ENCODE measurements around the gene TAS2R3. TPM values are rescaled to one million over a fixed set of nuclear protein-coding genes. Genes with fewer than 3 reads are reported as not detected.

The TAS2R3 gene
- total and polyA plus RNA-seq, 2 of the 13 experiments (the other 11 are each of a cell fraction or from before 2014, with no cell fraction given): 0.74 to 1.1 TPM

DNA sequence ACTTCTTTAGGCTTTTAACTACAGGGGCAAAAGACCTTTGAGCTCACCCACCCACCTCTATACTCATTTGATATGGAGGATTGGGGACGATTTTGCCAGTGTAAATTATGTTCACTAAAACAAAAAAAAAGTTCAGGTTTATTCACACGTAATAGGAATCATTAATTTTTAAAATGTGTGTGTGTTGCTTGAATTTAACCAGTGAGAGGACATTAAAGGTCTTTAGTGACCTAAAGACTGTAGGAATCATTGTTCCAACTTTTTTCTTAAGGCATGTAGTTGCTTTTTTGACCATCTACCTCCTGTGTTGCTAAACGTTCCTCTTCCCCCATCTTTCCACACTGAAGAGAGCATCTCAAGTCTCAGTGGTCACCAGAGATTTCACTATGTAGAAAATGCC lies 24.6 kb upstream of the TAS2R3 start:
- peak overlapping the region; percentile 81 for H3K27ac ChIP-seq (ENCODE audit: extremely low read length, insufficient read depth, low read length)
- POLR2A ChIA-PET: interaction anchor here (1.4 kb wide), 1 partner anchor 188 kb away, joined by 6 read pairs; the partner anchor contains the start of gene AGK

DNA sequence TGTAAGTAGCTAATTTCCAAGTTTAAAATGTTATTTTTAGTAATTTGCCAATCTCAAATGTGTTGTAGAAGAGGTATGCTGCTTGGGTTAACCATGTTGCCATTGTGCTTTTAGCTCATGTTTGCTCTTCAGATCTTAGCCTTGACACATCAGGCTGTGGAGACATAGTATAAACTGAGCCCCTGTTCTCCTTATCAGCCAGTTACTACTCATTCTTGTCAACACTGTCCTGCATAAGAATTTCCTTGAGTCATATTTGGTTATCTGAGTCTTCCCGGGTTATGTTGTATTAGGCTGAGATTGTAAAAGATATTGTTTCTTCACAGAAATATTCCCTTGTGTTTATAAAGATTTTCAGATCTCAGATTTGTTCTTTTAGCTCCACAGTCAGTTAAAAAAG lies 21.7 kb upstream of the TAS2R3 start:
- Histone ChIP-seq H4K20me1 (ENCODE audit: insufficient read depth, low read length) (no peaks in the 10 kb centered on the region), H3K9ac (ENCODE audit: insufficient read depth, low read depth, low read length) (no peak overlapping the region), H3K79me2 (ENCODE audit: insufficient read depth, low read length) (peaks cover 32% of the 10 kb centered on the region), H3K36me3 (replicated peaks in 1 of 2; ENCODE audit: control insufficient read depth in 1 of 2, insufficient read depth in 2 of 2, low read length in 2 of 2) (peaks cover 20 to 61% of the 10 kb centered on the region in 2 experiments), H3K4me2 (ENCODE audit: low read depth, low read length) (no peak overlapping the region), H3K9me3 (ENCODE audit: low read length) (no peaks in the 10 kb centered on the region), H3K27ac (ENCODE audit: extremely low read length, insufficient read depth, low read length) (no peak overlapping the region), H3K4me3 (replicated peaks in 1 of 3; ENCODE audit: insufficient read depth in 1 of 3, low read depth in 2 of 3, low read length in 3 of 3) (no peak overlapping the region), H3K4me1 (ENCODE audit: insufficient read depth, low read length) (peaks cover 23% of the 10 kb centered on the region), H3K27me3 (ENCODE audit: control insufficient read depth in 1 of 2, insufficient read depth in 2 of 2, low read length in 2 of 2) (no peaks in the 10 kb centered on the region; a peak in 1 of 5 replicates), H2AFZ (ENCODE audit: low read length) (no peak overlapping the region)
- no peak for ATAC-seq
- intact Hi-C loops (cut with micrococcal nuclease; ENCODE audit: unreplicated experiment) (no loop called here), in situ Hi-C loops (cut with HindIII; ENCODE audit: extremely low pct_ligation_motif_present, low pct_unique_long_range_greater_than_20kb) (no loop called here)
- whole genome bisulfite sequencing (ENCODE audit: low lambda C conversion rate): 75% methylated on average over 1 of the region's 1 CpG
- POLR2A ChIA-PET: no interaction called here
- DNase-seq (ENCODE audit: low spot score): no peak
- FAIRE-seq: no peak
- TF ChIP-seq, protein P1, sequence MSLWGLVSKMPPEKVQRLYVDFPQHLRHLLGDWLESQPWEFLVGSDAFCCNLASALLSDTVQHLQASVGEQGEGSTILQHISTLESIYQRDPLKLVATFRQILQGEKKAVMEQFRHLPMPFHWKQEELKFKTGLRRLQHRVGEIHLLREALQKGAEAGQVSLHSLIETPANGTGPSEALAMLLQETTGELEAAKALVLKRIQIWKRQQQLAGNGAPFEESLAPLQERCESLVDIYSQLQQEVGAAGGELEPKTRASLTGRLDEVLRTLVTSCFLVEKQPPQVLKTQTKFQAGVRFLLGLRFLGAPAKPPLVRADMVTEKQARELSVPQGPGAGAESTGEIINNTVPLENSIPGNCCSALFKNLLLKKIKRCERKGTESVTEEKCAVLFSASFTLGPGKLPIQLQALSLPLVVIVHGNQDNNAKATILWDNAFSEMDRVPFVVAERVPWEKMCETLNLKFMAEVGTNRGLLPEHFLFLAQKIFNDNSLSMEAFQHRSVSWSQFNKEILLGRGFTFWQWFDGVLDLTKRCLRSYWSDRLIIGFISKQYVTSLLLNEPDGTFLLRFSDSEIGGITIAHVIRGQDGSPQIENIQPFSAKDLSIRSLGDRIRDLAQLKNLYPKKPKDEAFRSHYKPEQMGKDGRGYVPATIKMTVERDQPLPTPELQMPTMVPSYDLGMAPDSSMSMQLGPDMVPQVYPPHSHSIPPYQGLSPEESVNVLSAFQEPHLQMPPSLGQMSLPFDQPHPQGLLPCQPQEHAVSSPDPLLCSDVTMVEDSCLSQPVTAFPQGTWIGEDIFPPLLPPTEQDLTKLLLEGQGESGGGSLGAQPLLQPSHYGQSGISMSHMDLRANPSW (CRISPR knock-in tag; IDR thresholded peaks at IDR 0.05; ENCODE audit: borderline replicate concordance): no peak
- TF ChIP-seq TP53 (CRISPR knock-in tag; conservative IDR thresholded peaks at IDR 0.05) (no peak), PTBP1 (IDR thresholded peaks at IDR 0.05; ENCODE audit: low read depth, low read length, poor library complexity, severe bottlenecking) (no peak)
- BruUV-seq (replicated peaks): no TSS peak
- CTCF ChIA-PET (ENCODE audit: low intra/inter-chr PET ratio, low total read pairs): no interaction called here

More for the DNA sequence above, 24.6 kb upstream of the TAS2R3 start:
- Histone ChIP-seq H4K20me1 (ENCODE audit: insufficient read depth, low read length) (no peaks in the 10 kb centered on the region), H3K27me3 (ENCODE audit: control insufficient read depth in 1 of 2, insufficient read depth in 2 of 2, low read length in 2 of 2) (no peaks in the 10 kb centered on the region; a peak in 1 of 5 replicates), H3K4me1 (ENCODE audit: insufficient read depth, low read length) (peaks cover 29% of the 10 kb centered on the region), H3K9me3 (ENCODE audit: low read length) (no peaks in the 10 kb centered on the region), H3K9ac (ENCODE audit: insufficient read depth, low read depth, low read length) (peak overlapping the region; percentile 82), H3K79me2 (ENCODE audit: insufficient read depth, low read length) (peaks cover 32% of the 10 kb centered on the region), H3K4me3 (replicated peaks in 1 of 3; ENCODE audit: insufficient read depth in 1 of 3, low read depth in 2 of 3, low read length in 3 of 3) (peak overlapping the region; percentile 84 to 93 (median 85)), H3K36me3 (replicated peaks in 1 of 2; ENCODE audit: control insufficient read depth in 1 of 2, insufficient read depth in 2 of 2, low read length in 2 of 2) (peaks cover 14 to 38% of the 10 kb centered on the region in 2 experiments), H3K4me2 (ENCODE audit: low read depth, low read length) (peak overlapping the region; percentile 85), H2AFZ (ENCODE audit: low read length) (no peak overlapping the region)
- BruUV-seq (replicated peaks): no TSS peak
- intact Hi-C loops (cut with micrococcal nuclease; ENCODE audit: unreplicated experiment) (loop anchor here (2.0 kb wide), 1 partner anchor 42 kb away; no protein-coding TSS in a partner anchor), in situ Hi-C loops (cut with HindIII; ENCODE audit: extremely low pct_ligation_motif_present, low pct_unique_long_range_greater_than_20kb) (loop anchor here (10.0 kb wide), 1 partner anchor 84 kb away; no protein-coding TSS in a partner anchor)
- CTCF ChIA-PET (ENCODE audit: low intra/inter-chr PET ratio, low total read pairs): interaction anchor here (2.5 kb wide), 1 partner anchor 85 kb away, joined by 16 read pairs; no protein-coding TSS in a partner anchor
- no peak for ATAC-seq
- WGBS (ENCODE audit: low lambda C conversion rate): 44% methylated on average over 3 of the region's 3 CpGs
- TF ChIP-seq ZC3H4 (CRISPR knock-in tag; IDR thresholded peaks at IDR 0.05; ENCODE audit: borderline replicate concordance) (no peak), ZFP36L1 (CRISPR knock-in tag; IDR thresholded peaks at IDR 0.05) (no peak), ATM (IDR thresholded peaks at IDR 0.05; ENCODE audit: borderline replicate concordance) (no peak), ZMAT3 (CRISPR knock-in tag; conservative IDR thresholded peaks at IDR 0.05) (no peak), BCL6 (CRISPR knock-in tag; IDR thresholded peaks at IDR 0.05) (no peak), MBNL3 (CRISPR knock-in tag; conservative IDR thresholded peaks at IDR 0.05) (no peak), ZBTB7B (CRISPR knock-in tag; IDR thresholded peaks at IDR 0.05) (no peak), SP2 (CRISPR knock-in tag; IDR thresholded peaks at IDR 0.05) (no peak)
- no peak for FAIRE-seq
- no peak for DNase-seq (ENCODE audit: low spot score)
